ENCODE measurements around the gene PODN. TPM values are rescaled to one million over a fixed set of nuclear protein-coding genes. Genes with fewer than 3 reads are reported as not detected.

PODN gene
- polyA plus RNA-seq, 6 donors from 2014 or later, result not detected

DNA sequence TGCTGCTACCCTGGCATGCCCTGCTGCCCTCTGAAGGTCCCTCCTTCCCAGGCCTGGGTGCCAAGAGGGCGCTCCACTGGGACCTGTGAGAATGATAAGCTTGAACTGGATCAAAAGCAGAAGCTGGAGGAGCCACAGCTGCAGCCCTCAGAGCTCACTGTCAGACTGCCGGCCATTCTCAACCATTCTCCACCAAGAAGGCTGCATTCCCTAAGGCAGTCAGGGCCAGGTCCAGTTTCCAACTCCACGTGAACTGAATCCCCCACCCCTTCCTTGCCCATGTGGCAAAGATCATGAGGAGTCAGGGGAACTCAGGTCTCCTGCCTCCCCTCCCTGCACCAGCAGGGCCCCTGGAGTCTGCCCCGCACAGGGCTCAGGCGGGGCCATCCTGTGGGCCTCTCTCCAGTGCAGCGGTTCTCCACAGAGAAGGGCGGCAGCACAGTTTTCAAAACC, 61.0 kb downstream of the PODN start:
- no peaks in the 10 kb centered on the region for H3K36me3 Mint-ChIP-seq
- H3K27ac Mint-ChIP-seq, result no peak overlapping the region
- H3K9me3 Mint-ChIP-seq, result peaks cover 0 to 1% (median 0%) of the 10 kb centered on the region in 7 donors
- DNase-seq (no peak), ATAC-seq (ENCODE audit: low read depth in 2 of 2) (no peak)
- H3K4me3 Mint-ChIP-seq, result no peak overlapping the region
- H3K4me1 Mint-ChIP-seq, result no peaks in the 10 kb centered on the region
- peaks cover 0 to 22% (median 14%) of the 10 kb centered on the region in 3 donors for H3K27me3 Mint-ChIP-seq

DNA sequence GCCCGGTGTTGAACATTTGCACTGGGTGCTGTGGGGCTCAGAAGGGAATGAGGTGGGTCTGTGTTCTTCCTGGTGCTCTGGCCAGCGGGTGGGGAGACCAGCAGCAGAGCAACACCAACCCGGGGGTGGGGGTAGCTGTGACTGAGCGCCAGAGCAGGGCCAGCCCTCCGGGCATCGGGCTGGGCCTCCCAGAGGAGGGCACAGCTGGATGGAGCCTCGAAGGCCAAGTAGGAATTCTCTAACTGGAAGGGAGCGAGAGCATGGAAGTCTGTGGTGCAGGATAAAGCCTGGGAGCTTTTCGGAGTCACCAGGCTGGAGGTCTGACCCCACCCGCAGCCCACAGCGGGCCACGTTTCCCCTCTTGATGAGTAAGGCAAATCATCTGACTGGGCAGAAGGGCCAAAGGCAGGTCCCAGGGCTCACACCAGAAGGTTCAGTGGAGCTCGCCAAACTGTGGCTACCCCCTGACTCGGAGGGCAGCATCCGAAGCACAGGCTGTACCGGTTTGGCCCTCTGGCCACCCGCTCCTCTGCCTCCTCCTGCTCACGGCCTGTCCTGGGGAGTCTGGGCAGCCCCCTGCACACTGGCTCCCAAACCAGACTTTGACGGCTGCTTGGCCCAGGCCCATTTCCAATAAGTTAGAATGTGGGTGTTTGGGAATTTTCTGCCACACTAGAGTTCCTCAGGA, 61.6 kb downstream of the PODN start:
- Mint-ChIP-seq H3K4me1 (no peaks in the 10 kb centered on the region), H3K4me3 (no peak overlapping the region), H3K27me3 (peaks cover 0 to 22% (median 20%) of the 10 kb centered on the region in 3 donors), H3K36me3 (no peaks in the 10 kb centered on the region), H3K27ac (no peak overlapping the region), H3K9me3 (peaks cover 0 to 1% (median 0%) of the 10 kb centered on the region in 7 donors)
- DNase-seq, result no peak
- ATAC-seq (ENCODE audit: low read depth in 2 of 2), result no peak

DNA sequence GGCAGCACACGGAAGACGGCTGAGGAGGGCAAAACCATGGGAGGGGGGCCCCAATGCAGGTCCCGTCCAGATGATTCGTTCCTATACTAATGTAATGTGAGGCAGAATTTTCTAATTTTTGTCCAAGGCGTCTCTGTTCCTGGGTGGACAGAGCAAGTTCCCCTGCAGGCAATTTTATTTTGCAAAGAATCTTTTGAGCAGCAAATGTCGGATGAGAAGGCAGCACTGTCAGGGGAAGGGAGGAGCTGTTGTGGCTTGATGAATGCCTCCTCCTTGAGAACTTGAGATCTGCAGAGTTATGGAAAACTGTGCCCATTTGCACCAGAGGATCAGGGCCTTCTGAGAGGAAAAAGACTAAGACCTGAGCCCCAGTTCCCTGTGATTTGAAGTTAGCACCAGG, 63.1 kb downstream of the PODN start:
- no peaks in the 10 kb centered on the region for H3K36me3 Mint-ChIP-seq
- no peak overlapping the region for H3K4me3 Mint-ChIP-seq
- no peak overlapping the region for H3K27ac Mint-ChIP-seq
- peaks cover 0 to 21% (median 20%) of the 10 kb centered on the region in 3 donors for H3K27me3 Mint-ChIP-seq
- no peaks in the 10 kb centered on the region for H3K4me1 Mint-ChIP-seq
- ATAC-seq (ENCODE audit: low read depth in 2 of 2) (no peak), DNase-seq (no peak)
- H3K9me3 Mint-ChIP-seq, result peaks cover 0 to 1% (median 0%) of the 10 kb centered on the region in 7 donors

DNA sequence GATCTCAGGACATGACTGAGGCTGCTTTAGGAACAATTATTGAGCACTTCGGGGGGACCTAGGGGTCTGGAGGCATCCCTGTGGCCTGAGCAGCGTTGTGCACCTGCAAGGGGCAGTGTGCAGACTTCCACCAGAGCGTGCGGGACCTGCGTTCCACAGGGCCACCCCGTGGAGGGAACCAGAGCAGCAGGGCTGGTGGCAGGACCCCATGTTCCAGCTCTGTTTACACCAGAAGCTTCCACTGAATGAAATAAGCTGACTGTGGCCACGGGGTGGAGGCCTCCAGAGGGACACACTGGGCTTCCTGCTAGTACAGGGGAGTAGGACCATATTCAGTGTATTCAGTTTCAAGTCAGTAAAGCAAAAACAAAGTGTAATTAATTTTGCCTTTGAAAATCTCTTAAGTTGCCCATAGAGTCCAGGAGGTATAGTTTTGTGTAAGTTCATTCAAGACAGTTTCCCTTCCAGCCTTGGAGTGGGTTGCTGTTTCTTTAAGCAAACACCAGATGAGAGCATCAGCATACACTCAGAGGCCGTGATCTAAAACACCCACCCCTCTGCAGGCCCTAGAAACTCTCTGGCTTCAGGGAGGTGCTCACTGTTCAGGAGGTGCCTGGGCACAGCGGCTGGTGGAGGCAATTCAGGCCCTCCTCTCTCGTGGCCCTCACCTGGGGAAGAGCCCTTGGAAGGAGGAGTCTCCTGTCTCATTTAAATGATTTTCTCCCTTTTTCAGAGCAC, 63.8 kb downstream of the PODN start:
- Mint-ChIP-seq H3K4me3 (no peak overlapping the region), H3K36me3 (no peaks in the 10 kb centered on the region), H3K9me3 (peaks cover 0 to 1% (median 0%) of the 10 kb centered on the region in 7 donors), H3K27ac (no peak overlapping the region), H3K27me3 (peaks cover 0 to 15% (median 15%) of the 10 kb centered on the region in 3 donors), H3K4me1 (no peaks in the 10 kb centered on the region)
- no peak for ATAC-seq (ENCODE audit: low read depth in 2 of 2)
- DNase-seq, result no peak

DNA sequence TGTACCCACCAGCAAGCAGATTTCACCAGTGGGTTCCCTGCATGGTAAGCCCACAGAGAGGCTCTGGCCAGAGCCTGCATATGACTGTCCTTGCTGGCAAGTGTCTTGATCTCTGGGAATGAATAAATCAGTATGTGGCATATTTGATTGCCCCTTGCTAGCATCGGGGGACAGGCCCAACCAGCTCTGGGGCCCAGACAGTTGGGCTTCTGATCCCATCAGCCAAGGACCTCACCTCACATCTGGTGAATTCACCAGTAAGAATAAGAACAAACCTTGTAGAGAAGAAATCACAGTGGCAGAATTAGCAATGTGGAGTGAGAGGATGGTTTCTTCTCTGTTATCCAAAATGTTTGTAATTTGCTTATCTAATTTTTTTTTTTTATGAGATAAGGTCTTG, 64.5 kb downstream of the PODN start:
- H3K36me3 Mint-ChIP-seq, result no peaks in the 10 kb centered on the region
- ATAC-seq (ENCODE audit: low read depth in 2 of 2) (no peak), DNase-seq (no peak)
- H3K27me3 Mint-ChIP-seq, result peaks cover 0 to 11% (median 8%) of the 10 kb centered on the region in 3 donors
- H3K27ac Mint-ChIP-seq, result no peak overlapping the region
- no peak overlapping the region for H3K4me3 Mint-ChIP-seq
- no peaks in the 10 kb centered on the region for H3K4me1 Mint-ChIP-seq
- H3K9me3 Mint-ChIP-seq, result peaks cover 0 to 1% (median 0%) of the 10 kb centered on the region in 7 donors

DNA sequence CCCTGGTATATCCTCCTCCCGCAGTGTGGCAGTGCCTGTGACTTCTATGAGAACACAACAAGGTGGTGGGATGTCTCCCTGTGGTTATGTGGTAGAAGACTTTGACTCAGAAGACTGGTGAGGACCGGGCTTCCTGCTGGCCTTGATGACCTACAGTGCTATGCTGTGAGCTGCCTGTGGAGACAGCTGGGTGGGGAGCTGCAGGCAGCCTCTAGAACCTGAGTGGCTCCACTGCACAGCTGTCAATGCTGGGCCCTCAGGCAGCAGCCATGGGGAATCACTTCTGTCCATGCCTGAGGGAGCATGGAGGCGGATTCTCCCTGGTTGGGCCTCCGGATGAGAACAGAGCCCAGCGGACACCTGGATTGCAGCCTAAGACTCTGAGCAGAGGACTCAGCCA, 65.5 kb downstream of the PODN start:
- Mint-ChIP-seq H3K9me3 (peaks cover 0 to 1% (median 0%) of the 10 kb centered on the region in 7 donors), H3K27ac (no peak overlapping the region), H3K36me3 (no peaks in the 10 kb centered on the region), H3K4me3 (no peak overlapping the region), H3K27me3 (peaks cover 0 to 11% (median 10%) of the 10 kb centered on the region in 3 donors), H3K4me1 (no peaks in the 10 kb centered on the region)
- ATAC-seq (ENCODE audit: low read depth in 2 of 2) (no peak), DNase-seq (no peak)

DNA sequence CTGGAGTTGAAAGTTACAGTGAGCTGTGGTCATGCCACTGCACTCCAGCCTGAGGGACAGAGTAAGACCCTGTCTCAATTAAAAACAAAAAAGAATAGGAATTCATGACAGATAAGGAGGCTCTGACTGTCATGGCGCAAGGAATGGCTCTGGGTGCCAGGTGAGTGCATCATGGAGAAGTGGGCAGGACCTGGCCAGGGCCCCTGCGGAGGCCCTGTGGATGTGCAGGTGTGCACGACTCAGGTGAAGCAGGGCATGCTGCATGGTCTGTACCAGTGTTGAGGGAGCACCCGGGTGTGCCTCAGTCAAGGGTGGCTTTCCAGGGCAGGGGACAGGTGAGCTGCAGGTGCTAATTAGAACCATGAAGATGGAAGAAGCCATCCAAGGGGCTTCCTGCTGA, 66.4 kb downstream of the PODN start:
- Mint-ChIP-seq H3K36me3 (no peaks in the 10 kb centered on the region), H3K9me3 (peaks cover 0 to 1% (median 0%) of the 10 kb centered on the region in 7 donors), H3K27ac (no peak overlapping the region), H3K4me3 (no peak overlapping the region), H3K4me1 (no peaks in the 10 kb centered on the region), H3K27me3 (peaks cover 5 to 11% (median 10%) of the 10 kb centered on the region in 3 donors)
- DNase-seq (no peak), ATAC-seq (ENCODE audit: low read depth in 2 of 2) (no peak)

DNA sequence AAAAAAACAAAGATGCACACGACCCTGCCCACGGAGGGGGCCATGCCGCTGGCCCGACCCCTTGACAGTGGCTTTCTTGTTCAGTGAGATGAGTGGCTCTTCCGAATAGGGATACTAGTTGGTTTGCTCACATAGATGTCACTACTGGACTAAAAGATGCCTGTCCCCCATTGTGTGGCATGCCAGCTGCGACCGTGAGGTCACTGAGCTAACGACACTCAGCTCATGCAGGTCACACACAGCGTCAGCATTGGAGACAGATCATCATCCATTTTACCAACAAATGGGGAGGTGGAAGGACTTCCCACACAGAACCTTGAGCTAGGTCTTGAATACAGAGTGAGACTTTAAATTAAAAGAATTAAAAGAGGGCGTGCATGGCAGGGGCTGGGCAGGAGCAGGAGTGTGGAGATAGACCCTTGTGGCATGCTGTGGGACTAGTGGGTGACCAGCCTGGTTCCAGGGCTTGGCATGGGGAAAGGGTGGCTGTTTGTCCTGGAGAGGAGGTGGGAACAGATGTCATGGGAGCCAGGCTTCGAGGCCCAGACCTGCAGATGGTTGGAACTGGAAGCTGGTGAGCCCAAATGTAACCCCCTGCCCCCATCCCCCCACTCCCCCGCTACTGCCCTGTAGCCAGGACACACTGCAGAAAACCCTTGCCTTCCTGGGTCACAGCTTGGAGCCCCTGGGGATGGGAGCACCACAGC, 68.0 kb downstream of the PODN start:
- H3K27me3 Mint-ChIP-seq, result peaks cover 5 to 11% (median 10%) of the 10 kb centered on the region in 3 donors
- no peaks in the 10 kb centered on the region for H3K36me3 Mint-ChIP-seq
- H3K4me3 Mint-ChIP-seq, result no peak overlapping the region
- no peak for DNase-seq
- no peak for ATAC-seq (ENCODE audit: low read depth in 2 of 2)
- H3K27ac Mint-ChIP-seq, result no peak overlapping the region
- H3K9me3 Mint-ChIP-seq, result peaks cover 0 to 1% (median 0%) of the 10 kb centered on the region in 7 donors
- H3K4me1 Mint-ChIP-seq, result no peaks in the 10 kb centered on the region

DNA sequence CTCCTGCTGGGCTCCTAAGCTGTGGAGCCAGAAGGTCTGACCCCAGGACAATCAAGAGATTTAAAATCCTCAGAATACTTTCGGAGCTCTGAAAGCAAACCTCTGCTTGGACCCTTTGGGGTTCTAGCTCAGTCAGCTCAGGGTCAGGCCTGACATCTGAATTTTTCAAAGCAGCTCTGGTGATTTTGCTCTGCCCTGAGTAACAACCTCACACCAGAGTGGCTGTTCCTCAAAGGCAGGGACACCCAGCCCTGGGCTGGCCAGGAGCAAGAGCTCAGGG, 68.5 kb downstream of the PODN start:
- Mint-ChIP-seq H3K27ac (no peak overlapping the region), H3K36me3 (no peaks in the 10 kb centered on the region), H3K4me1 (no peaks in the 10 kb centered on the region), H3K9me3 (peaks cover 0 to 1% (median 0%) of the 10 kb centered on the region in 7 donors), H3K4me3 (no peak overlapping the region), H3K27me3 (peaks cover 5 to 11% (median 10%) of the 10 kb centered on the region in 3 donors)
- ATAC-seq (ENCODE audit: low read depth in 2 of 2) (no peak), DNase-seq (no peak)

DNA sequence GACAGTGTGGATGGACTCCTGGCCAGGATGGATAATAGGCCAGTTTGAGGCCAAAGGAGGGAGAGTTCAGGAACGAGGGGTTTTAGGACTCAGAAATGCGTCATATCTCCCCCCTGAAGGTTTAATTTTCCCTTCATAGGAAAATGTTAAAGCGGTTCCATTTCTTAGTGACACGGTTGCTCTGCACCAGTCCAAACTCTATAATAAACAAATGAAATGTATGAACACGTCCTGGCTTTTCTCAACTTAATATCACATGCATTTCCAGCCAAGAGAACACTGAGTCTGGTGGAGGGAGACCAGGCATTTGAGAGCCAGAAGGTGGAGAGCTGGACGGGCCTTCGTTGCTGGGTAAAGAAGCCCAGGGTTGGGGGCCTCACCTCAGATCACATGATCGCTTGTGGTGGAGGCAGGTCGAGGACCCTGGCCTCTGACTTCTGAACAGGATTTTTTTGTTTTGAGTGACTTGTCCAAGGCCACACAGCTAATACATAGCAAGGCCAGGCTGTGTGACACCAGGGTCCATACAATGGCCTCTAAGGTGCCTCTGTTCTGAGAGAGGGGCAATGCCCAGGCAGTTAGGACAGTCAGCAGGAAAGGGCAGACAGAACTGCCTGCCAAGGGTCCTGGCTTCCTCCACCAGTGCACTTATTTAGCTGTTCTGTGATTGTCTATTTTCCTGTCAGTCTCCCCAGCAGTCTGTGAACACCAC, 69.0 kb downstream of the PODN start:
- Mint-ChIP-seq H3K36me3 (no peaks in the 10 kb centered on the region), H3K9me3 (peaks cover 0 to 1% (median 0%) of the 10 kb centered on the region in 7 donors), H3K27ac (peak overlapping the region in 1 of 6 donors; percentile 39), H3K4me3 (no peak overlapping the region), H3K27me3 (peaks cover 5 to 11% (median 10%) of the 10 kb centered on the region in 3 donors), H3K4me1 (no peaks in the 10 kb centered on the region)
- no peak for DNase-seq
- no peak for ATAC-seq (ENCODE audit: low read depth in 2 of 2)

DNA sequence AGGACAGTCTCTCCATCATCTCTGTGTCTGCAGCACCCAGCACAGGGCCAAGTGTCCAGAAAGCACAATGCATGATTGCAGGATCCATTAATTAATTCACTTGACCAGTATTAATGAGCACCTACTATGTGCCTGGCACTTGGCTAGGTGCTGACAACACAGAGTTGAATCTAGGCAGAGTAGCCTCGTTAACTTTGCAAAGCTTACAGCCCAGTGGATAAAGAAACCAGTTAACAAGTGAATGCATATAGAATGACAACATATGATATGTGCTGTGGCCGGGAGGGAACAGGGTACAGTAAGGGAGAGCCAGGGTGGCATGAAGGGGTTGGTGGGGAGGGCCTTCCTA, 69.6 kb downstream of the PODN start:
- Mint-ChIP-seq H3K27ac (no peak overlapping the region), H3K27me3 (peaks cover 5 to 11% (median 10%) of the 10 kb centered on the region in 3 donors), H3K36me3 (no peaks in the 10 kb centered on the region), H3K9me3 (peaks cover 0 to 1% (median 0%) of the 10 kb centered on the region in 7 donors), H3K4me3 (no peak overlapping the region), H3K4me1 (no peaks in the 10 kb centered on the region)
- ATAC-seq (ENCODE audit: low read depth in 2 of 2), result no peak
- no peak for DNase-seq

DNA sequence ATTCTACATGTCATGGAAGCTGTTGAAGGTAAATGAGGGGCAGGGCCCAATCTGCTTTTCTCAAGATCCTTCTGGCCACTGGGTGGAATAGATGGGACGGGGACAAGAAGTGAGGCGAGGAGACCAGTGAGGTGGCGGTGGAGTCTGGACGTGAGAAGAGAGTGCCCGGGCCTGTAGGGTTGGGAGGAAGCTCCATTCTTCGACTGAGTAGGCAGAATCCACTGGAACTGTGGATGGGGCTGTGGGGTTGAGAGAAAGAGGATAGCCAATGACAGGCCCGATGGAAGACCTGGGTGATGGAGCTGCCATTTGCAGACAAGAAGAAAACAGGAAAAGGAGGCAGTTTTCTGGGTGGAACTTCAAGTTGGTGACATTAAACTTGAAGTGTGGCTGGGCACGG, 70.2 kb downstream of the PODN start:
- H3K36me3 Mint-ChIP-seq, result peaks cover 2 to 3% of the 10 kb centered on the region in 2 donors
- peaks cover 0 to 3% (median 1%) of the 10 kb centered on the region in 7 donors for H3K9me3 Mint-ChIP-seq
- ATAC-seq (ENCODE audit: low read depth in 2 of 2) (no peak), DNase-seq (no peak)
- H3K27me3 Mint-ChIP-seq, result peaks cover 5 to 11% (median 10%) of the 10 kb centered on the region in 3 donors
- no peaks in the 10 kb centered on the region for H3K4me1 Mint-ChIP-seq
- no peak overlapping the region for H3K4me3 Mint-ChIP-seq
- no peak overlapping the region for H3K27ac Mint-ChIP-seq

Data from naive B cell (primary cell).